Liver (tissue), 9 donors: ENCODE data around the gene RAD51B. TPM values are rescaled to one million over a fixed set of nuclear protein-coding genes. Genes with fewer than 3 reads are reported as not detected.

Source experiments
- DNase-seq: peaks from one replicate; pipeline ENCODE4 v3.0.0-alpha.2; 2017; ENCODE audit warnings: low spot score
- H3K27ac ChIP-seq, 2 donors: one replicate each; pipeline ENCODE4 v1.7.0; 2013; ENCODE audit warnings: inconsistent platforms in 2 of 2, low read length in 2 of 2, control low read depth in 1 of 2, low read depth in 1 of 2, mild to moderate bottlenecking in 1 of 2
- H3K27me3 ChIP-seq, 4 donors: one replicate each; pipeline versions ENCODE4 v1.6.1 to v1.7.0; 2013; ENCODE audit warnings: low read length in 3 of 4, inconsistent platforms in 1 of 4, mild to moderate bottlenecking in 1 of 4, moderate library complexity in 1 of 4; ENCODE audit not compliant: control insufficient read depth in 4 of 4, insufficient read depth in 4 of 4
- H3K36me3 ChIP-seq, 4 donors: one replicate each; pipeline versions ENCODE4 v1.6.1 to v1.7.0; 2013; ENCODE audit warnings: low read length in 3 of 4, mild to moderate bottlenecking in 3 of 4, low read depth in 1 of 4, moderate library complexity in 1 of 4; ENCODE audit not compliant: control insufficient read depth in 4 of 4, insufficient read depth in 3 of 4
- H3K4me1 ChIP-seq, 4 donors: one replicate each; pipeline versions ENCODE4 v1.6.1 to v1.7.0; 2013; ENCODE audit warnings: low read length in 3 of 4, mild to moderate bottlenecking in 3 of 4, moderate library complexity in 1 of 4; ENCODE audit not compliant: control insufficient read depth in 4 of 4, insufficient read depth in 4 of 4
- H3K4me3 ChIP-seq, 3 donors: one replicate each; pipeline versions ENCODE4 v1.6.1 to v1.7.0; 2013; ENCODE audit warnings: low read length in 3 of 3, control low read depth in 1 of 3, low read depth in 1 of 3, mild to moderate bottlenecking in 1 of 3
- H3K9ac ChIP-seq, 2 donors: one replicate each; pipeline ENCODE4 v1.7.0; 2013; ENCODE audit warnings: low read length in 2 of 2, mild to moderate bottlenecking in 2 of 2, moderate library complexity in 2 of 2, control low read depth in 1 of 2, low read depth in 1 of 2
- H3K9me3 ChIP-seq, 4 donors: one replicate each; pipeline versions ENCODE4 v1.6.1 to v1.7.0; 2013; ENCODE audit warnings: low read length in 3 of 4; ENCODE audit not compliant: control insufficient read depth in 4 of 4
- EGR1 ChIP-seq, 2 donors: IDR thresholded peaks; 2 replicates each; pipeline ENCODE4 v1.6.1; 2016 to 2018; ENCODE audit warnings: antibody characterized with exemption in 2 of 2, low read depth in 2 of 2
- FOXA1 ChIP-seq: IDR thresholded peaks from 2 replicates; pipeline ENCODE4 v1.6.1; 2016; ENCODE audit warnings: antibody characterized with exemption
- FOXA2 ChIP-seq: IDR thresholded peaks from 2 replicates; pipeline ENCODE4 v1.6.1; 2016; ENCODE audit warnings: antibody characterized with exemption
- GABPA ChIP-seq, 2 donors: IDR thresholded peaks in 1 of 2; conservative IDR thresholded peaks in 1 of 2; 2 replicates each; pipeline ENCODE4 v1.6.1; 2016; ENCODE audit warnings: antibody characterized with exemption in 2 of 2, mild to moderate bottlenecking in 1 of 2, moderate library complexity in 1 of 2
- HNF4G ChIP-seq: IDR thresholded peaks from 2 replicates; pipeline ENCODE4 v1.6.1; 2016; ENCODE audit warnings: antibody characterized with exemption
- NR2F2 ChIP-seq: IDR thresholded peaks from 2 replicates; pipeline ENCODE4 v1.6.1; 2016; ENCODE audit warnings: antibody characterized with exemption
- RAD21 ChIP-seq, 2 donors: IDR thresholded peaks; 2 replicates each; pipeline ENCODE4 v1.6.1; 2016; ENCODE audit warnings: antibody characterized with exemption in 2 of 2, mild to moderate bottlenecking in 2 of 2
- RXRA ChIP-seq, 2 donors: IDR thresholded peaks; 2 replicates each; pipeline ENCODE4 v1.6.1; 2017 to 2018; ENCODE audit warnings: antibody characterized with exemption in 2 of 2, mild to moderate bottlenecking in 1 of 2
- SP1 ChIP-seq: IDR thresholded peaks from 2 replicates; pipeline ENCODE4 v1.6.1; 2018; ENCODE audit warnings: antibody characterized with exemption, mild to moderate bottlenecking
- TAF1 ChIP-seq: conservative IDR thresholded peaks from 2 replicates; pipeline ENCODE4 v1.6.1; 2016; ENCODE audit warnings: antibody characterized with exemption, mild to moderate bottlenecking
- YY1 ChIP-seq: IDR thresholded peaks from 2 replicates; pipeline ENCODE4 v1.6.1; 2016; ENCODE audit warnings: antibody characterized with exemption, mild to moderate bottlenecking
- WGBS: extraction: QIAGEN DNeasy Blood & Tissue Kit; methylation state at CpG from one replicate; pipeline ENCODE4 v1.1.7; 2013; 5-methylcytosine and 5-hydroxymethylcytosine counted together
- polyA plus RNA-seq, 2 donors: library from polyadenylated mRNA; stranded (reverse) in 1 of 2; unstranded in 1 of 2; fragments of 200-250 nt in 1 of 2; fragments of >200 nt in 1 of 2; fragmentation: Nextera tagmentation in 1 of 2; extraction: Ambion mirVana in 1 of 2; gene quantifications; one replicate each; pipeline versions ENCODE4 v1.2.1 to v1.2.3, GENCODE V29; 2013 to 2015
- total RNA-seq, 2 donors: library from RNA; depleted of rRNA; stranded (reverse); fragments of >200 nt; gene quantifications; one replicate each; pipeline ENCODE4 v1.2.3, GENCODE V29; 2014
- TF ChIP-seq, protein P1 (sequence below): fragments of 150-350 bp; IDR thresholded peaks from 2 replicates; pipeline ENCODE4 v1.5.1; 2017; ENCODE audit warnings: improper control_type of control experiment, low read depth, low read length; ENCODE audit not compliant: missing input control
- TF ChIP-seq, protein P2 (sequence below): IDR thresholded peaks from 2 replicates; pipeline ENCODE4 v1.6.1; 2016; ENCODE audit warnings: antibody characterized with exemption
- TF ChIP-seq, protein P3 (sequence below): IDR thresholded peaks from 2 replicates; pipeline ENCODE4 v1.6.1; 2016; ENCODE audit warnings: antibody characterized with exemption, mild to moderate bottlenecking
- TF ChIP-seq, protein P4 (sequence below): IDR thresholded peaks from 2 replicates; pipeline ENCODE4 v1.6.1; 2016; ENCODE audit warnings: antibody characterized with exemption
- TF ChIP-seq, protein P5 (sequence below): IDR thresholded peaks from 2 replicates; pipeline ENCODE4 v1.6.1; 2016; ENCODE audit warnings: antibody characterized with exemption
- donor health status: healthy.
- donor health status: healthy.
- donor health status: healthy.
- donor health status: healthy.
- donor health status: healthy.

The RAD51B gene
- total and polyA plus RNA-seq, 4 donors: 0.81 to 12.9 (median 2.4) TPM

DNA sequence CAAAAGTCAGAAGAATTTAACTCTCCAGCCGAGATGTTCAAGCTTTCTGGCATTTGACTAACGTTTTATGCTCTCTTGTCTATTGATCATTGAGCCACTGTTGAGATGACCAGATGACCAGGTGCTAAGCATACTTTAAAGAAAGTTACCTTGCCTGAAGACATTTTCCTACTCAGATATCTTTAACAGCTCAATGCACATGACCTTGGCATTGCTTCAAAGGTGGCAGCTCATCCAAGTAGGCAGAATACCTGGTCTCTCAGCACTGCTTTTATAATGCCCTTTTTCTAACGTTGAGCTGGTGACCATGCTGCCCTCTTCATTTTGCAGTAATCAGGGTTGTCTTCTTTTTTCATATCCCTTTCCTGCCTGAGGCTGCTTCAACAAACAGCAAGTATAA lies 358.1 kb downstream of the RAD51B start:
- TF ChIP-seq FOXA1 (no peak), HNF4G (no peak), FOXA2 (no peak), GABPA (IDR thresholded peaks at IDR 0.05 in 1 of 2, conservative IDR thresholded peaks at IDR 0.05 in 1 of 2) (no peak), YY1 (no peak), RXRA (IDR thresholded peaks at IDR 0.05) (no peak), SP1 (no peak), RAD21 (IDR thresholded peaks at IDR 0.05) (no peak), EGR1 (IDR thresholded peaks at IDR 0.05; ENCODE audit: low read depth in 2 of 2) (no peak)
- TF ChIP-seq, protein P1, sequence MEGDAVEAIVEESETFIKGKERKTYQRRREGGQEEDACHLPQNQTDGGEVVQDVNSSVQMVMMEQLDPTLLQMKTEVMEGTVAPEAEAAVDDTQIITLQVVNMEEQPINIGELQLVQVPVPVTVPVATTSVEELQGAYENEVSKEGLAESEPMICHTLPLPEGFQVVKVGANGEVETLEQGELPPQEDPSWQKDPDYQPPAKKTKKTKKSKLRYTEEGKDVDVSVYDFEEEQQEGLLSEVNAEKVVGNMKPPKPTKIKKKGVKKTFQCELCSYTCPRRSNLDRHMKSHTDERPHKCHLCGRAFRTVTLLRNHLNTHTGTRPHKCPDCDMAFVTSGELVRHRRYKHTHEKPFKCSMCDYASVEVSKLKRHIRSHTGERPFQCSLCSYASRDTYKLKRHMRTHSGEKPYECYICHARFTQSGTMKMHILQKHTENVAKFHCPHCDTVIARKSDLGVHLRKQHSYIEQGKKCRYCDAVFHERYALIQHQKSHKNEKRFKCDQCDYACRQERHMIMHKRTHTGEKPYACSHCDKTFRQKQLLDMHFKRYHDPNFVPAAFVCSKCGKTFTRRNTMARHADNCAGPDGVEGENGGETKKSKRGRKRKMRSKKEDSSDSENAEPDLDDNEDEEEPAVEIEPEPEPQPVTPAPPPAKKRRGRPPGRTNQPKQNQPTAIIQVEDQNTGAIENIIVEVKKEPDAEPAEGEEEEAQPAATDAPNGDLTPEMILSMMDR: no peak
- TF ChIP-seq, protein P2, sequence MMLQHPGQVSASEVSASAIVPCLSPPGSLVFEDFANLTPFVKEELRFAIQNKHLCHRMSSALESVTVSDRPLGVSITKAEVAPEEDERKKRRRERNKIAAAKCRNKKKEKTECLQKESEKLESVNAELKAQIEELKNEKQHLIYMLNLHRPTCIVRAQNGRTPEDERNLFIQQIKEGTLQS: no peak
- TF ChIP-seq, protein P3, sequence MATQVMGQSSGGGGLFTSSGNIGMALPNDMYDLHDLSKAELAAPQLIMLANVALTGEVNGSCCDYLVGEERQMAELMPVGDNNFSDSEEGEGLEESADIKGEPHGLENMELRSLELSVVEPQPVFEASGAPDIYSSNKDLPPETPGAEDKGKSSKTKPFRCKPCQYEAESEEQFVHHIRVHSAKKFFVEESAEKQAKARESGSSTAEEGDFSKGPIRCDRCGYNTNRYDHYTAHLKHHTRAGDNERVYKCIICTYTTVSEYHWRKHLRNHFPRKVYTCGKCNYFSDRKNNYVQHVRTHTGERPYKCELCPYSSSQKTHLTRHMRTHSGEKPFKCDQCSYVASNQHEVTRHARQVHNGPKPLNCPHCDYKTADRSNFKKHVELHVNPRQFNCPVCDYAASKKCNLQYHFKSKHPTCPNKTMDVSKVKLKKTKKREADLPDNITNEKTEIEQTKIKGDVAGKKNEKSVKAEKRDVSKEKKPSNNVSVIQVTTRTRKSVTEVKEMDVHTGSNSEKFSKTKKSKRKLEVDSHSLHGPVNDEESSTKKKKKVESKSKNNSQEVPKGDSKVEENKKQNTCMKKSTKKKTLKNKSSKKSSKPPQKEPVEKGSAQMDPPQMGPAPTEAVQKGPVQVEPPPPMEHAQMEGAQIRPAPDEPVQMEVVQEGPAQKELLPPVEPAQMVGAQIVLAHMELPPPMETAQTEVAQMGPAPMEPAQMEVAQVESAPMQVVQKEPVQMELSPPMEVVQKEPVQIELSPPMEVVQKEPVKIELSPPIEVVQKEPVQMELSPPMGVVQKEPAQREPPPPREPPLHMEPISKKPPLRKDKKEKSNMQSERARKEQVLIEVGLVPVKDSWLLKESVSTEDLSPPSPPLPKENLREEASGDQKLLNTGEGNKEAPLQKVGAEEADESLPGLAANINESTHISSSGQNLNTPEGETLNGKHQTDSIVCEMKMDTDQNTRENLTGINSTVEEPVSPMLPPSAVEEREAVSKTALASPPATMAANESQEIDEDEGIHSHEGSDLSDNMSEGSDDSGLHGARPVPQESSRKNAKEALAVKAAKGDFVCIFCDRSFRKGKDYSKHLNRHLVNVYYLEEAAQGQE: no peak
- TF ChIP-seq, protein P4, sequence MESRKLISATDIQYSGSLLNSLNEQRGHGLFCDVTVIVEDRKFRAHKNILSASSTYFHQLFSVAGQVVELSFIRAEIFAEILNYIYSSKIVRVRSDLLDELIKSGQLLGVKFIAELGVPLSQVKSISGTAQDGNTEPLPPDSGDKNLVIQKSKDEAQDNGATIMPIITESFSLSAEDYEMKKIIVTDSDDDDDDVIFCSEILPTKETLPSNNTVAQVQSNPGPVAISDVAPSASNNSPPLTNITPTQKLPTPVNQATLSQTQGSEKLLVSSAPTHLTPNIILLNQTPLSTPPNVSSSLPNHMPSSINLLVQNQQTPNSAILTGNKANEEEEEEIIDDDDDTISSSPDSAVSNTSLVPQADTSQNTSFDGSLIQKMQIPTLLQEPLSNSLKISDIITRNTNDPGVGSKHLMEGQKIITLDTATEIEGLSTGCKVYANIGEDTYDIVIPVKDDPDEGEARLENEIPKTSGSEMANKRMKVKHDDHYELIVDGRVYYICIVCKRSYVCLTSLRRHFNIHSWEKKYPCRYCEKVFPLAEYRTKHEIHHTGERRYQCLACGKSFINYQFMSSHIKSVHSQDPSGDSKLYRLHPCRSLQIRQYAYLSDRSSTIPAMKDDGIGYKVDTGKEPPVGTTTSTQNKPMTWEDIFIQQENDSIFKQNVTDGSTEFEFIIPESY: no peak
- H3K4me1 ChIP-seq: peaks cover 4 to 21% (median 11%) of the 10 kb centered on the region in 4 donors
- 70% methylated on average over 3 of the region's 3 CpGs for whole genome bisulfite sequencing
- no peaks in the 10 kb centered on the region for H3K36me3 ChIP-seq
- no peak overlapping the region for H3K27ac ChIP-seq
- no peak overlapping the region for H3K9ac ChIP-seq
- H3K27me3 ChIP-seq: no peaks in the 10 kb centered on the region
- H3K4me3 ChIP-seq: no peak overlapping the region
- H3K9me3 ChIP-seq: no peaks in the 10 kb centered on the region
- DNase-seq: no peak

- no peak overlapping the region for H3K27ac ChIP-seq
- 93% methylated on average over 2 of the region's 2 CpGs for WGBS
- H3K4me1 ChIP-seq: peaks cover 3 to 16% (median 7%) of the 10 kb centered on the region in 4 donors
- TF ChIP-seq TAF1: no peak
- TF ChIP-seq, protein P5, sequence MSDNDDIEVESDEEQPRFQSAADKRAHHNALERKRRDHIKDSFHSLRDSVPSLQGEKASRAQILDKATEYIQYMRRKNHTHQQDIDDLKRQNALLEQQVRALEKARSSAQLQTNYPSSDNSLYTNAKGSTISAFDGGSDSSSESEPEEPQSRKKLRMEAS: no peak
- TF ChIP-seq NR2F2: no peak
- no peak for TF ChIP-seq RAD21 (IDR thresholded peaks at IDR 0.05)
- TF ChIP-seq FOXA2: no peak
- TF ChIP-seq HNF4G: no peak
- no peak for TF ChIP-seq FOXA1
- TF ChIP-seq, protein P1: no peak
- TF ChIP-seq EGR1 (IDR thresholded peaks at IDR 0.05; ENCODE audit: low read depth in 2 of 2): no peak
- TF ChIP-seq, protein P3: no peak
Measured at GRCh38 chr14:68178282-68178681, 358.7 kb downstream of the RAD51B start.

More at GRCh38 chr14:68178282-68178681, 358.7 kb downstream of the RAD51B start:
- no peak for DNase-seq
- Histone ChIP-seq H3K9ac (no peak overlapping the region), H3K36me3 (no peaks in the 10 kb centered on the region), H3K27me3 (no peaks in the 10 kb centered on the region), H3K4me3 (no peak overlapping the region), H3K9me3 (no peaks in the 10 kb centered on the region)
